HFF-Myc (cell line): ENCODE measurements around the gene REXO4.
A peak's percentile ranks its signal among the peaks of the same experiment; 100 is the strongest.

Experiments used
- DNase-seq: peaks from one replicate; pipeline ENCODE4 v3.0.0-alpha.2; 2011; ENCODE audit warnings: low read depth; ENCODE audit errors: extremely low read depth
- H3K4me3 ChIP-seq: replicated peaks from 2 replicates; pipeline ENCODE4 v1.5.1; 2011; ENCODE audit warnings: low read depth, mild to moderate bottlenecking, control low read depth, low read length
- TF ChIP-seq, protein P1 (sequence below): IDR thresholded peaks from 2 replicates; pipeline ENCODE4 v1.5.1; 2012; ENCODE audit warnings: mild to moderate bottlenecking, low read depth, low read length, control low read depth; ENCODE audit errors: missing control alignments

The REXO4 gene

DNA sequence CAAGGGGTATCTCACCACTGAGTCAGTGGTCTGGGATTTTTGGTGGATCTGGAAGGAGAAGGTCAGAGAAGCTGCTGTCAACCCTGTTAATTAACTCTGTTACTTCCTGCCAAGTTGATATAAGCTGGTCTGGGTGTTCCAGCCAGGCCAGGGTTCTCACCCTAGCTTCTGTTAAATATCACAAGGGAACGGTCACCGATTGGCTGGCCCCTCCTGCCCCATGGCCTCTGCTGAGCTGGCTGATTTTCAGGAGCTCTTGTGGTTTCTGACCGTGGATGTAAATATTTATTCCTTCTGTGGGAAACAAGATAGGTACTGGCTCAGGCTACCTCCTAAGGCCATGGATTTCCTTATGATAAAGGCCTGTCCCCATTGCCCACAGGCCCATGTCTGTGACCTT is 5.4 kb upstream of the REXO4 start:
- TF ChIP-seq, protein P1, sequence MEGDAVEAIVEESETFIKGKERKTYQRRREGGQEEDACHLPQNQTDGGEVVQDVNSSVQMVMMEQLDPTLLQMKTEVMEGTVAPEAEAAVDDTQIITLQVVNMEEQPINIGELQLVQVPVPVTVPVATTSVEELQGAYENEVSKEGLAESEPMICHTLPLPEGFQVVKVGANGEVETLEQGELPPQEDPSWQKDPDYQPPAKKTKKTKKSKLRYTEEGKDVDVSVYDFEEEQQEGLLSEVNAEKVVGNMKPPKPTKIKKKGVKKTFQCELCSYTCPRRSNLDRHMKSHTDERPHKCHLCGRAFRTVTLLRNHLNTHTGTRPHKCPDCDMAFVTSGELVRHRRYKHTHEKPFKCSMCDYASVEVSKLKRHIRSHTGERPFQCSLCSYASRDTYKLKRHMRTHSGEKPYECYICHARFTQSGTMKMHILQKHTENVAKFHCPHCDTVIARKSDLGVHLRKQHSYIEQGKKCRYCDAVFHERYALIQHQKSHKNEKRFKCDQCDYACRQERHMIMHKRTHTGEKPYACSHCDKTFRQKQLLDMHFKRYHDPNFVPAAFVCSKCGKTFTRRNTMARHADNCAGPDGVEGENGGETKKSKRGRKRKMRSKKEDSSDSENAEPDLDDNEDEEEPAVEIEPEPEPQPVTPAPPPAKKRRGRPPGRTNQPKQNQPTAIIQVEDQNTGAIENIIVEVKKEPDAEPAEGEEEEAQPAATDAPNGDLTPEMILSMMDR: no peak
- no peak for DNase-seq
- H3K4me3 ChIP-seq: no peak overlapping the region

DNA sequence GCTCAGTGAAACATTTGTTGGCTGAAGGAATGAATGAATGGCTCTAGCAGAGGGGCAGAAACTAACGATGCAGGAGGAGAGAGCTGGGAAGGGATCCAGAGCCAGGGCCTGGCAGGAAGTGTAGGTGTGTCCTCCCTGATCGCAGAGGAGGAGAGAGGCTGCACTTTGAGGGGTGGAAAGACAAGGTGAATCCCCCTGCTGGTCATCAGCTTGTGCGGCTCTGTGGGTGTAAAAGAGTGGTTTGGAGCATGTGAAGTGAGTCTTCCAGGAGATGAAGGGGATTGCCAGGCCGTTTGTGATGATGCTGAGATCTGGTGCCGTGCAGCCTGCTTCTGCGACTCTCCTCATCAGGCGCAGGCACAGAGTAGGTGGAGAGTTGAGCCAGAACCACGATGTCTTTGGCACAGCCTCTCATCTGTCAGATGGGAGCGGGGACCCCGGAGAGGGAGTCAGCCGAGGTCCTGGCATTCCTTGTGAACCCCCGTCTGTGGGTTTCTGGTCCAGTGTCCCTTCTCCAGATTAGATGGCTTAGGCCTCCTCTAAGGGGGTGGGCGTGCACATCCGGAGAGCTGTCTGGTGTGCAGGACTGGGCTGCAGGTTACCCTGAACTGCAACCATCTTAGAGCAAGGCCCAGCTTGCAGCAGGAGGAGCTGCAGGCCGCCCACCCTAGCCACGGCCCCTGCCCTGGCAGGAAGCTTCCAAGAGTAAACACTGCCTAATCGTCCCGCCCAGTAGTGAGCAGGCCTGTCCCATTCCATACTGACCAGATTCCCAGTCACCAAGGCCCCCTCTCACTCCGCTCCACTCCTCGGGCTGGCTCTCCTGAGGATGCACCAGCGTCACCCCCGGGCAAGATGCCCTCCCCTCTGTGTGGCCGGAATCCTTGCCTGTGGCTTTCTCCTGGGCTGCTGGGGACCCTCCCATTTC is 4.1 kb upstream of the REXO4 start, which contains the start of gene ADAMTS13:
Gene ADAMTS13, plus strand, starts transcription at position 753 of the 928 bp plus-strand sequence. Its CDS starts 77 bp downstream, at position 830.
- TF ChIP-seq, protein P1: peak; percentile 33
- H3K4me3 ChIP-seq: no peak within 1 kb of the TSS
- no peak for DNase-seq

DNA sequence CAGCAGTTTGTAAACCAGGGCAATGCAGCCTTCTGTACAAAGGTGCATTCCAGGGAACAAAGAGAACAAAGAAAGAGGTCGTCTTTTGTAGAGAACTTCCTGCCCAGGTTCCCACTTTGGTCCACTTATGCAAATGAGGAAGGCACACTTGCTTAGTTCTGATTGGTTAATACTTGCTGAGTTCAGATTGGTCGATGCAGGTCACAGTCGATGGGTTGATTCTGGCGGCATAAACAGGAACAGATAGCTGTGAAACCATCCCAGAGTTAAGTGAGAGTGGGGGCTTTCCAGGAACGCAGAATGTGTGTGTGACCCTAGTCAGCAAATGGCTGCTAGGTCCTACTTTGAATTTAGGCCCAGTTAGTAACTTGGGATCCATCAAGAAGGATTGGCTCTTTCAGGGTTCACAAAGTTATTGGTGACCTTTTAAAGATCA is 2.6 kb upstream of the REXO4 start:
- TF ChIP-seq, protein P1: no peak
- H3K4me3 ChIP-seq: no peak overlapping the region
- no peak for DNase-seq

DNA sequence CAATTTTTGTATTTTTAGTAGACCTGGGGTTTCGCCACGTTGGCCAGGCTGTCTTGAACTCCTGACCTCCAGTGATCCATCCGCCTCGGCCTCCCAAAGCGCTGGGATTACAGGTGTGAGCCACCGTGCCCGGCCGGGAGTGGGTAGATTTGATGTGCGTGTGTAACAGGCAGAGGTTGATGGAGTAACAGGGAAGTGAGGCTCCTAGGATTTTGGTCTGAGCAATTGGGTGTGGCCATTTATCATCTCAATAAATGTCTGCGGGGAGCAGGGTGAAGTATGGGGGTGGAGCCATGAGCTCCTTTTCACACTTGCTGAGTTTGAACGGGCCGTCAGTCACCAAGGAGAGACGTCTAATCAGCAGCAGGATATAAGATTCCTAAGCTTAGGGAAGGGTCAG is 1.2 kb upstream of the REXO4 start:
- TF ChIP-seq, protein P1: no peak

DNA sequence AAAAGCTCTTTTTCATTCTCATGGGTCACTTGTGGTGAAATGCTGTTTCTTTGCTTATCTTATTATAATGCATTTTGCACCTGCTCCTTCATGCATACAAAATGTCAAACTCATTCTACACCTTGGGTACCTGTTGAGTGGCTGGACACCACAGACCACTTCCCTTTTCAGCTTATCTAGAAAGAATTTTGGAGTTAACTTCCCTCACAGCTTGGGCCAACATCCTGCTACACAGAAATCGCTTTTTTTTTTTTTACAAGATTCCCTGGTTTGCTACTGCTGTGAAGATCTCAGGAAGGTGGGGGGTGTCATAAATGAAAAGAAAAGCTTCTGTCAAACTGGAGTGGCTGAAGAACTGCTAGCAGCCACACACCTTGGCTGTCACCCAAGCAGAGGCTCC is 2.6 kb downstream of the REXO4 start:
- TF ChIP-seq, protein P1: no peak
- no peak overlapping the region for H3K4me3 ChIP-seq
- DNase-seq: no peak

More for the DNA sequence above, 1.2 kb upstream of the REXO4 start:
- DNase-seq: no peak
- H3K4me3 ChIP-seq: peak overlapping the region; percentile 99

DNA sequence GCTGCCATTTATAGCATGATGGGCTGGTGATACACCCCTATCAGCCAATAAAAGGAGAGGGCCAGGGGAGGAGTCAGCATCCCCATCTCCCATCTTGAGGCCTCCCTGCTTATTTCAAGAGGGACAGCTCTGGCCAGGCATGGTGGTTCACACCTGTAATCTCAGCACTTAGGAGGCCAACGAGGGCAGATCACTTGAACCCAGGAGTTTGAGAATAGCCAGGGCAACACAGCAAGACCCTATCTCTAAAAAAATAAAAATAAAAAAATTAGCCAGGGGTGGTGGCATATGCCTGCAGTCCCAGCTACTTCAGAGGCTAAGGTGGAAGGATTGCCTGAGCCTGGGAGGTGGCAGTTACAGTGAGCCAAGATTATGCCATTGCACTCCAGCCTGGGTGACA is 9.8 kb downstream of the REXO4 start:
- no peak overlapping the region for H3K4me3 ChIP-seq
- TF ChIP-seq, protein P1: no peak
- no peak for DNase-seq
